Activated CD8-positive, alpha-beta memory T cell treated with anti-CD3 and anti-CD28 coated beads for 48 hours (primary cell): ENCODE results near the gene ZNF319.

ENCODE experiments used
- DNase-seq, 3 experiments: peaks; one replicate each; pipeline ENCODE4 v3.0.0-alpha.2; 2020; ENCODE audit warnings: low read depth in 2 of 3, low spot score in 2 of 3

The ZNF319 gene

DNA sequence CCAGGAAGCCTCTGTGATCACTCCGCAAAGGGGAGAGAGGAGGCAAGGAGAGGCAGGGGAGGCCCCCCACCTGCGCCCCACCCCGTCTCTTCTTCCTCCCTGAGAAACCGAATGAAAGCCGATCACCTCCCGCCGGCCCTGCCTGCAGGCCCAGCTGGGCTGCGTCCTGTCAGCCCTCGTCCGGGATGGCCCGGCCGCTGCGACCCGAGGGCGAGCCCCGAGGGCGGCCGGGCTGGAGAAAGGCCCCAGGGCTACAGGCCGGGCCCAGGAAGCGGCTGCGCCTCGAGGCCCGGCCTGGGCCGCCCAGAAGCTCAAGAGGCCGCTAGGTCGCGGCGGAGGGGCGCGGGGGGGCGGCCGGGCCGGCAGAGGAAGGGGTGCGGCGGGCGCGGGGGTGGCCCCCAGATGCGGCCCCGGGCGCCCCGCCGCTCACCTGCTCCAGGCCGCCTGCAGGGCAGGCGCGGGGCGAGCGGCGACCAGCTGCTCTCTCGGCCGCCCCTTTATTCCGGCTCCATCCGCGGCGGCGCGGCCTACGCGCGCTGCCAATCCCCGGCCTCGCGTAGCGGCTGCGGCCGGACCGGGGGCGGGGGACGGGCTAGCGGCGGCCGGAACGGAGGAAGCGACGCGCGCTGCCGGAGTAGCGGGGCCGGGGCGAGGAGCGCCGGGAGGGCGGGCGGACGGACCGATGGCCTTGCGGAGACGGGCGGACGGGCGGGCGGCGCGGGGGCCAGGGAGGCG is at the start of gene ZNF319:
Gene ZNF319, minus strand, starts transcription at position 702 of the 735 bp plus-strand sequence. CDS start 2,407 bp downstream, outside the sequence.
- peak in 1 of 3 experiments; percentile 14 for DNase-seq

DNA sequence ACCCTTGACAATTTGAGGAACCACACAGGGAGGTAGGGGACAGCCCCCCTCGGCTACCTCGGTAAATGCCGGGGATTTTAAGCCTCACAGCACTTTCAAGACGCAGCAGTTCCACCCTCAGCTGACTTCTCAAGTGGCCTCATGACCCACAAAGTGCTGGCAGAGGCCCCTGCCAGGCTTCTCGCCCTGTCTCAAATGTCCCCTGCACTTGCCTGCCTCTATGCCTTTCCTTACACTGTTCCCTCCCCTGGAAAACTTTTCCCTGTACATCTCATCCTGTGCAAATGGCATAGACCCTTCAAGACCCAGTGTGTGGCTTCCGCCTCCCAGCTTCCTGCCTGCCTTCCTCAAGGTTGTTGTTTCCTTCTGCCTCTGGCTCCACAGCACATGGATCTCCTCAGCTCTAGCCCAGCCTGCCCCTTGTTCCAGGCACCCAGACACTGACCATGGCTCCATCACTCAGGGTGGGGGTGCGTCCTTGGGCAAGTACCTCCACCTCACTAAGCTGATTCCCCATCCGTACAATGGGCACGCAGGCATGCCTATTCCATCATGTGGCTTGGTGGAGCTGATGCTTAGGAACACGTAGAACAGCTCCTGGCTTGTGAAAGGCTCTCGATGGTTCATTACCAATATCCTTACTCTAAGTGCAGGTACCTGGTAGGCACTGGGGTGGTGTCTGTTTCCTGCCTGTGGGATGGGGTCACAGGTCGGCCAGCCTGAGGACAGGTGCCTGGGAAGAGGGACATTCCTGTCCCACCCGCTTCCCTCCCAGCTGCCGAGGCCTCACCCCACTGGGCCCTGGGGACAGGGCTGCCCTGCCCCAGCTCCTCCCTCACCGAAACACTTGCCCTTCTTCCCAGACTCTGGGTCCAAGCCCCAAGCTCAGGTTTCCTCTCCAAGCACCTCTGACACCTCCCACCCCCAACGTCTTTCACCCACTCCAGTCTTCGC is 49.0 kb upstream of the ZNF319 start:
- no peak for DNase-seq

DNA sequence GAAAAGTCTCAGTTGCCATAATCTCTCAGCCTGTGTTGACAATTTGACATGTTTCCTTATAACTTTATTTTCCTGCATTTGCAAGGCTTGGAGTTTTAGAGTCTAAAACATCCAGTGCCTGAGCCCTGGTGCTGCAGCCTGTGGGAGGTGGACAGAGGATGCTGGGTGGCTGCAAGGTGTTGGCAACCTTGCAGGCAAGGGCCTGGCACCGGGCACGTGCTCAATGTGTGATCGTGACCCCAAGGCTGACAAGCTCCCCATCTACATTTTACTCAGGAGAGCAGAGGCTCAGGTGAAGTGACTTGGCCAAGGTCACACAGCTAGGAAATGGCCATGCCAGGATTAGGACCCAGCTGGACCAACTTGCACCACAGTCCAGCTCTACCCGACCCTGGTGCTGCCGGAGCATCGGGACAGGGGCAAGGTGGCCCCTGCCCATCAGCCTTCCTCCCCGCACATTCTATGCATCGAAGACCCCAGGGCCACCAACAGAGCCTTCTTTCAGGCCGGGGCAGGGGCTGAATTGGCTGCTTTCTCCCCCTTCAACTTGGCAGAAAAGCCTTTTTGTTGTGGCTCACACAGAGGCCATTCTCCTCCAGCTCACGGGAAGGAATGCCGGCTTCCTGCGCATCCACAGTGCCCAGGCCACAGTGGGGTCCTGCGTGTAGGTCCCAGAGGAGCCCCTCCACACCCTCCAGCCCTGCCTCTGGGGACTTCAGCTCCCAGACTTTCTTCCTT is 48.2 kb upstream of the ZNF319 start:
- no peak for DNase-seq

DNA sequence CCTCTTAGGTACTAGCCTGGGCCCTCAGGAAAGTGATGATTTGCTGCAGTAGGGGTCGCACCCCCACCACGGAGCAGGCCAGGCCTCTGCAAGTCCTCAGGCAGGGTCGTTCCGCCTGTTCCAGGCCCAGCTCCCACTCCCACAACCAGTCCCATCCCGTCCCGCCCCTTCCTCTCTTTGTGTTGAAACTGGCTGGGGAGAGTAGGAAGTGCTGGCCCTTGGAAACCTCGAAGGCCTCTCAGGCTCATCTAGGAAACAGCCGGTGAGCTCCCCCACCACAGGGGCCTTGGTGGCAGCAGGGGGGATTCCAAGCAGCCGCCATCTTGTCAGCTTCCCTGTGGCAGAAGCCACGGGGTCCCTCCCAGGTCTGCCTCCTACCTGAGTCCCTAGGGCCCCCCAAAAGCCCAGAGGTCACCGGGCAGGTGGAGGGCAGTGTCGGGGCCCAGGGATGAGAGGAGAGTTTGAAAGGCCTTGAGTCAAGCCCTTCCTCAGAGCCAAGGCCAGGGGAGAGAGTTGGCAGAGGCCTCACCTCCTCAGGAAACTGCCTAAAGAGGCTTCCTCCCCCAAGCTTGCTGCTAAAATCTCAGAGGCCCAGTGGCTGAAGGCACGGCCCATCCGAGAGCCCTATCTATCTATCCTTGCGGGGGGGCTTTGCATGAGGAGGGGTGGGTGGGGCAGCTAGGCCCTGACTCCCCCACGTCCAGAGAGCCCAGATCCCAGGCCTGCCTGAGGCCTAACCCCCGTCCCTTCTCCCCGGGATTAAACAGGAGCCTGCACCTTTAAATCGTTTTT is 47.3 kb upstream of the ZNF319 start:
- DNase-seq: no peak

DNA sequence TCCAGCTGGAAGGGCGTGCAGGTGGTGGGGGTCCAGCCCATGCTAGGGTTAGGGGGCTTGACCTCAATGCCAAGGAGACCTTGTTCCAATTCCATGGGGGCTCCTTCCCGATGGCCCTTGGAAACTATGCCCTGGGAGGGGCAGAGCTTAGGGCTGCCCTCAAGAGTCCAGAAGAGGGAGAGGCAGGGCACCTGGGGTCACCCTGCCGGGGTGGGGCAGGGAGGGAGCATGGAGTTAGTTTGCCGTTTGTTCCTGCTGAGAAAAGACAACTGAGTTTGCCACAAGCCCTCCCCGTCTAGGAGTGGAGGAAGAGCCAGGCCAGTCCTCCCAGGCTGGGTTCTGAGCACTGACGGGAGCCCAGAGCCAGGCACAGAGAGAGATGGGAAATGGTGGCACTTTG is 46.5 kb upstream of the ZNF319 start:
- DNase-seq: no peak

DNA sequence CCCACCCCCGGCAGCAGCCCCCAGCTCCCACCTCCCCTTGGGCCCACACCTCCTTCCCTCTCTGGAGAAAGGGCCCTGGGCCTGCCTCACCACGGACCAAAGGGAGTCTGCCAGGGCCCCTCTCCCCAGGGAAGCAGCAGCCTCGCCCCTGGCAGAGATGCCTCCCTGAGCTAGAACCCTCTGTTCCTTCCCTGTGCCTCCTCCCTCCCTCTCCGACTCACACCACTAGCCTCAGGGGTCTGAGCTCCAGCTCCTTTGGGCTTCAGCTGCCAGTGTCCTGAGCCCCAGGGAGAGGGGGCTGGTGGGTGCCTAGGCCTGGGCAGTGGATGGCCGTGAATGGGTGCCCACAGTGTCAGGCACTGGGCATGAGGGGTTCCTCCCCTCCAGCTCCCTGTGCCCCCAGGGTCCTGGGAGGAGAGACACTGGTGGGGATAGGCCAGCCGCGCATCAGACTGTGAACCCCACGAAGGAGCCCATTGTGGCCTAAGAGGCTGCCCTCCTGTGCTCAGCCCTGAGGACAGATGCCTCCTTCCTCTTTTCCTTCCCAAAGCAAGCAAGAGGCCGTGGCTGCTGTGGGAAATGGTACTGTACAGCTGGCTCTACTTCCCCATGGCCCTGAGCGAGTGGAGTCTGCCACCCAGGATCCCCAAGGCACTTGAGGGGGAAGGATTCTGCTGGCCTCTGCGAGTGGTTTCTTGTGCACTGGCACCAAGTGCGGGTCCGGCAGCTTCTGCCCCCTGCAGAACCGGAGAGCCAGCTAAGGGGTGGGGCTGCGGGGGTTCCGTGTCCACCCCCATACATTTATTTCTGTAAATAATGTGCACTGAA is 45.8 kb upstream of the ZNF319 start:
- no peak for DNase-seq

DNA sequence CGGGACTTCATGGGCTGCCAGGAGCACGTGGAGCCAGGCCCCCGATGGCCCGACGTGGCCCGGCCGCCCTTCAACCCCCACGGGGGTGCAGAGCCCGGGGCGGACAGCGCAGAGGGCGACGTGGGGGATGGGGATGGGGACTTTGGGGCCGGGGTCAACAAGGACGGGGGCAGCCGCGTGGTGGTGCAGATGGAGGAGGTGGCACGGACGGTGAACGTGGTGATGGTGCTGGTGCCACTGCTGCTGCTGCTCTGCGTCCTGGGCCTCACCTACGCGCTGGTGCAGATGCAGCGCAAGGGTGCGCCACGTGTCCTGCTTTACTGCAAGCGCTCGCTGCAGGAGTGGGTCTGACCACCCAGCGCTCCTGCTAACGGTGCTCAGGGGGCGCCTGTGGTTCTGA is 44.6 kb upstream of the ZNF319 start:
- no peak for DNase-seq

DNA sequence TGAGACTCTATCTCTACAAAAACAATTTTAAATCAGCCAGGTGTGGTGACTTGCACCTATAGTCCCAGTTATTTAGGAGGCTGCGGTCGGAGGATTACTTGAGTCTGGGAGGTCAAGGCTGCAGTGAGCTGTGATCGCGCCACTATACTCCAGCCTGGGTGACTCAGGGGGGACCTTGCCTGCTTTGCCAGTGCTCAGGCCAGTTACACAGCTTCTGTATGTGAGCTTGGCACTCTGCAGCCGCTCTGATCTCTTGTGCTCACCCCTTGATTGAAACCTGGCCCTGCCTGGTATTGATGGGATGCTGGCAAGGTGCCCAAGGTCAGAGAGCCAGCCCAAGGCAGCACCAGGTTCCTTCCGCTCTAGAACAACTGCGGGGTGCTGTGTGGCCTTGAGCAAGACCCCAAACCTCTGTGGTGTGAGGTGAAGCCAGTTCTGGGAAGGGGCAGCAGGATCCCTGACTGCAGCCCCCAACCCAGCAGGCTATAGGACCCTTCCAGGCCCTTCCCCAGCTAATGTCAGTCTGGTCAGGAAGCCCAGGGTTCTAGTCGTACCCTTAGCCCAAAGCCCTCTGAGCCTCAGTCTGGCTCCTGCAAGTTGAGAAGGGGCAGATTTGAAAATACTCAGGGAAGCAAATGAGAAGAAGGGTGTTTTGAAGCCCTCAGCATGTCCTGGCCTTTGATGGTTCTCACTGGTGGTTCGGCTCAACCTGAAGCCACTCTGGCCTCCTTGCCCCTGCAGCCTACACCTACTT is 44.0 kb upstream of the ZNF319 start:
- no peak for DNase-seq

DNA sequence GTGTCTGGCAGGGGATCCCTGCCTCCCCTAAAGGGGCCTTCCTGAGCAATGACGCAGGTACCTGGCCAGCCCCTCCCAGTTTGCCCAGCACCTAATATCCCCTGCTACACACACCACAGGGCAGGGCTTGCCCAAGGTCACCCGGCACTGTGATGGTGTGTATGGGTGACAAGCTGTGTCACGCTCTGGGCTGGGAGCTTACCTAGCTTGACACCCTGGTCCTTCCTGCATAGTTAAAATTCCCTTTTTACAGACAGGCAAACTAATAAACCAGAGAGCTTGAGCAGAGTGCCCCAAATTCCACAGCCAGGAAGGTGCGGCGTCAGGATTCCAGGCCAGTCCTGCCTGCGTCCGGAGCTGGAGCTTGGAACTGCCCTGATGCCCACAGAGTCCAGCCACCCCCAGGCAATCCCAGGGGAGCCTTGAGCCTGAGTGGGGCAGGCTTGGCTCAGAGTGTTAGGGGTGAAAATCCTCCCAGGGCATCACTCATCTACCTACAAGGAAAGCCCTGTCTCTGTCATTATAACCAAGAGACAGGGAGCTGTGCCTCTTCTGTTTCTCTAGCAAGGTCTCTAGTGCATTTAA is 43.2 kb upstream of the ZNF319 start:
- no peak for DNase-seq

DNA sequence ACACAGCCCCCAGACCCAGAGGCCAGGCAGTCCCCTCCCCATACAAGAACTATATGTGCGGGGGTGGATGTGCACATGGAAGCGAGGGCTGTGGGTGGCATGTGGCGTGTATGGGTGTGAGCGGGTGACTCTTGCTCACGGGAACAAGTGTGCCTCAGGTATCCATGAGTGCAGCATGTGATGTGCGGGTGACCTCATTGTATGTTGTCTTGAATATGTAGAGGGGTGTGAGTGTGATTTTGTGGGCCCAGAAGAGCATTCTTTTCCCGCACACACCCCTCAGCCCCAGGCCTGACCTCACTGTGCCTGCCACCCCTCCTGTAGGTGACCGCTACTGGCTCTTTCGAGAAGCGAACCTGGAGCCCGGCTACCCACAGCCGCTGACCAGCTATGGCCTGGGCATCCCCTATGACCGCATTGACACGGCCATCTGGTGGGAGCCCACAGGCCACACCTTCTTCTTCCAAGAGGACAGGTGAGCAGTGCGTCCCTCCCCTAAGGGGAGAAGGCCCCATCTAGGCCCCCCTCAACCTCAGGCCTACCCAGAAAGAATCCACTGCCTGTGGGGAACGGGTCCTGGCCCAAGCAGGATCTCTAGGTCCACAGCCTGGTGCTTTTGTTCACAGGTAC is 42.5 kb upstream of the ZNF319 start:
- DNase-seq: no peak

DNA sequence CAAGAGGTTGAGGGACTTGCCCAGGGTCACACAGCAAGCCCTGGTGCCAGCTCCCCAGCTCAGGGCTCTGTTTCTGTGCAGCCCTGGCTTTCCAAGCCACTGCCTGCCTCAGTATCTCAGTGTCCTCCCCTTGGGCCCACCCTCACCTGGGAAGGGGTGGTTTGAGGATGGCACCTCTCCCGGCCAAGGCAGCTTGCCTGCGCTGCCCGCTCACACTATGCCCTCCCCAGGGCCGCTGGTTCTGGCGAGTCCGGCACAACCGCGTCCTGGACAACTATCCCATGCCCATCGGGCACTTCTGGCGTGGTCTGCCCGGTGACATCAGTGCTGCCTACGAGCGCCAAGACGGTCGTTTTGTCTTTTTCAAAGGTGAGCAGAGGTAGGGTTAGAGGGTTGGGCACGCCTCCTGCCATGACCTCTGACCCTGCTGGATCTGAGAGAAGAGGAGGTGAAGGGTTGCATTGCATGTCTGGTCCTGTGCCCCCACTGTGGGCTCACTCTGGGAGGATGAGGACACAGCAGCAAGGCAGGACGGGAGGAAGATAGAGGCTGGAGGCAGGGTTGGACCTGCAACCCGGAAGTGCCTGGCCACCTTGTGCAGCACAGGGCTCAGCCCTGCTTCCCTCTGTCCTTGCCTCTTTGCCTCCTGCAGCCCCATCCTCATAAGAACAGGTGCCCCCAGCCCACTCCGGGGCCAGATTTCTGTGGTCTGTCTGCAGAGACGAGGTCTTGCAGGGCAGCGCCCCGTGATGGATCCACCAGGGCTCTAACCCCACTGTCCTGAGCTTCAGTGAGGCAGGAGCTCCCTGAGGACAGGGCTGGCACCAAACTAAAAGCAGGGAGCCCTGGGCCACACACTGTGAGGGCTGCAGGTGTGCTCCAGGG is 41.8 kb upstream of the ZNF319 start:
- no peak for DNase-seq

DNA sequence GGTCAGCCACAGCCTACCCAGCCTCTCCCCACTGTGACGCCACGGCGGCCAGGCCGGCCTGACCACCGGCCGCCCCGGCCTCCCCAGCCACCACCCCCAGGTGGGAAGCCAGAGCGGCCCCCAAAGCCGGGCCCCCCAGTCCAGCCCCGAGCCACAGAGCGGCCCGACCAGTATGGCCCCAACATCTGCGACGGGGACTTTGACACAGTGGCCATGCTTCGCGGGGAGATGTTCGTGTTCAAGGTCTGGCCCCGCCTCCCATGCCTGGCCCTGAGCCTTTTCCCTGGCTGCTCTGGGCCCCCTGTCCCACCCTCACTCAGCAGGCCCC is 41.1 kb upstream of the ZNF319 start:
- DNase-seq: no peak

DNA sequence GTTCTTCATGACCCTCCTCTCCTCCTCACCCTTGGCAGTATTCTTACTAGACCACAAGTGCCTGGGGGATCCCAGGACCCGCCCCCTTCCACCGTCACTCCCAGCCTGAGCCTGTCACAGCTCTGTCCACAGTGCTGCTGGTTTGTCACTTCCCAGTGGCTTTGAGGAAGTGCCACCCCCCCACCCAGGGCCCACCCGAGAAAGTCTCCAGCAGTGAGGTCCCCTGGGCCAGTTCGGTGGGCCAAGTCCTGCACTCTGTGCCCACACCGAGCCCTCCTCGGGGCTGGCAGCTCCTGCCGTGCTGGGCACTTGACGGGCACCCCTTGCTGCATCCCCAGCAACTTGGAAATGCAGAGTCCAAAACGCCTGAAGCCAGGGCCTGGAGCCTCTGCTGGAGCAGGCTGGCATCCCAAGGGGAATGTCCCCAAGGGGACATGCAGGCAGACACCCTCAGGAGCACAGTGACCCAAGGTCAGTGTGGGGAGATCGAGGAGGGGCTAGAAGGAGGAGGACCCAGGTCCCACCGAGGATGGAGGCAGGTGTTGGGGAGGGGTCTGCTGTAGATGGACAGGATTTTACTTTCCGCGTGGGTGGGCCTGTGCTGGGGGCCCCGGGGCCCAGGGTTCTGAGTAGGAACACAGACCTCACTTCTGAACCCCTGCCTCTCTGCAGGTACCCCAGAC is 40.6 kb upstream of the ZNF319 start:
- no peak for DNase-seq

DNA sequence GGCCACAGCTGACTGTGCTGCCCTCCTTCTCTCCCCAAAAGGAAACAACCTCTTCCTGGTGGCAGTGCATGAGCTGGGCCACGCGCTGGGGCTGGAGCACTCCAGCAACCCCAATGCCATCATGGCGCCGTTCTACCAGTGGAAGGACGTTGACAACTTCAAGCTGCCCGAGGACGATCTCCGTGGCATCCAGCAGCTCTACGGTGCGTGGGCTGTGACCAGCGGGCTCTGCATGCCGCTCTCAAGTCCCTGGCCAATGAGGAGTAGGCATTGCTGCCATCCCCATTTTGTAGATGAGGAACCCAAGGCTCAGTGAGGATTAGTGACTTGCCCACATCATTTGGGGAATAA is 40.0 kb upstream of the ZNF319 start:
- no peak for DNase-seq

DNA sequence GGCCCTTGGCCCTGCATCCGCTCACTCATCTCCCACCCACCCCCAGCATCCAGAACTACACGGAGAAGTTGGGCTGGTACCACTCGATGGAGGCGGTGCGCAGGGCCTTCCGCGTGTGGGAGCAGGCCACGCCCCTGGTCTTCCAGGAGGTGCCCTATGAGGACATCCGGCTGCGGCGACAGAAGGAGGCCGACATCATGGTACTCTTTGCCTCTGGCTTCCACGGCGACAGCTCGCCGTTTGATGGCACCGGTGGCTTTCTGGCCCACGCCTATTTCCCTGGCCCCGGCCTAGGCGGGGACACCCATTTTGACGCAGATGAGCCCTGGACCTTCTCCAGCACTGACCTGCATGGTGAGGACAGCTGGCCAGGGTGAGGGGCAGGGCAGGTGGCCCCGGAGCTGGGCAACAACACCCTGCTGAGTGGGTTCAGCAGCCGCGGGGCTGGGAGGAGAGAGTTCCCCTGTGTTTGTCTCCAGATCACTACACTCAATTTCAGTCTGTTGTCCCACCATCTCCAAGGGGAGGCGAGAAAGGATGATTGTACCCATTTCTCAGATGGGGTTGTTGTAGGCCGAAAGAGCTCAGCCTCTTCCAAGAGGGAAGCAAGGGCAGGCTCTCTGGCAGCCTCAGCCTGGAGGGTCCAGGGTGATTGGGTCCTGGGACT is 39.5 kb upstream of the ZNF319 start:
- no peak for DNase-seq

DNA sequence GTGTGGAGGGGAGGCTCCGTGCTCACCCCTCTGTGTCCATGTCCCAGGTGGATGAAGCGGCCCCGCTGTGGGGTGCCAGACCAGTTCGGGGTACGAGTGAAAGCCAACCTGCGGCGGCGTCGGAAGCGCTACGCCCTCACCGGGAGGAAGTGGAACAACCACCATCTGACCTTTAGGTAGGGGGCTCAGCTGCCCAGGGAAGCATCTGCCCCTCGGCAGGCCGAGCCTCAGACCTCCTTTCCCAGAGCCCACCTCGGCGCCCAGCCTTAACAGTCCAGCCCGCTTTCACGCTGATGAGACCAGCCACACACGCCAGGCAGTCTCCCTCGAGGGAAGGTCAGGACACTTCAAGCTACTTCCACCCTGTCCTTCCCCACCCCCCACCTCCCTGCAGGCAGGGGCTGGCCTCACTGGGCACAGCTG is 37.8 kb upstream of the ZNF319 start:
- no peak for DNase-seq
